SK-N-MC (cell line): ENCODE data around the gene TFB2M.

Experiments used
- EZH2 ChIP-seq: fragments of 200-600 bp; sonication (generic); IDR thresholded peaks from one replicate; pipeline ENCODE4 v1.6.1; 2017; ENCODE audit warnings: antibody characterized with exemption
- FOXP2 ChIP-seq: optimal IDR thresholded peaks from 2 replicates; pipeline ENCODE3; 2011; ENCODE audit warnings: mild to moderate bottlenecking, moderate library complexity; ENCODE audit not compliant: insufficient read depth; ENCODE audit errors: extremely low read length, control extremely low read depth
- POLR2AphosphoS5 ChIP-seq: IDR thresholded peaks from 2 replicates; pipeline ENCODE4 v1.6.1; 2012; ENCODE audit warnings: mild to moderate bottlenecking, low read depth, low read length, borderline replicate concordance

DNA sequence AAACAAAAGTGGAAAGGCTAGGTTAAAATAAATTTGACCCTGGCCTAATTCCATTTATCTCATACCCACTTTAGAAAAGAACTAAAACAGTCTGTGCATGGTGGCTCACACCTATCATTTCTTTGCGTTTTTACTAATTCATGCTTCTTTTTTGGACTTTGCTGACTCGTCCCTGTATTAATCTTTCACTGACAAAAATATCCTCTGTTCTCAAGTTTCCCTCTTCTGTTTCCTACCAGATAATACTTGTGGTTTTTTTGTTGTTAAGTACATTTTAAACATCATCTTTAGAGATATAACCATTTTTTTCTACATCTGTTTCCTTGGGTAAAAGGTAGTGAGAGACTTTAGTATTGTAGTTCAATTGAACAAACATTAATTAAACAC, 11.7 kb upstream of the TFB2M start:
- TF ChIP-seq EZH2 (no peak), POLR2AphosphoS5 (no peak), FOXP2 (no peak)
